ENCODE results near the gene FAM167B. TPM values are rescaled to one million over a fixed set of nuclear protein-coding genes. Genes with fewer than 3 reads are reported as not detected.
A peak's percentile ranks its signal among the peaks of the same experiment; 100 is the strongest.

Gene FAM167B
- total and polyA plus RNA-seq, 4 donors: 3.6 to 11.8 (median 6.7) TPM

DNA sequence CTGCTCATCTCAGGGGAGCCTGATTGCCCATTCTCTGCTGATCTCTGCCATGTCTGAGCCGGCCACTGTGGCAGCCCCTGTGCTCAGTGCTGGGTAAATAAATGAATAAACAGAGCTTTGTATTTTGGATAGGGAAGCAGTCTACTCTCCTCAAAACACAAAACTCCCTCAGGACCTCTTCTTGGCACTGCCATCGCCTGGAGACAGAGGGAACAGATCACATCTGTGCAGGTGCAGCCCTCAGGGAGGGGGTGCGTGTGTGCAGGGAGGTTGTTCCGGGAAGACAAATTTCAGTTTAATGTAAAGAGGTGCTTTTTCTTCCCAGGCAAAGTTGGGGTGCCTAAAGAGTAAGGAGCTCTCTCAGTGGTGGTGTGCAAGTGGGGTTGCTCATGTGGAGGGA lies 7.7 kb upstream of the FAM167B start:
- Histone ChIP-seq H3K4me1 (ENCODE audit: control insufficient read depth in 1 of 2, insufficient read depth in 2 of 2, low read length in 2 of 2) (no peaks in the 10 kb centered on the region), H3K36me3 (ENCODE audit: control insufficient read depth in 1 of 2, insufficient read depth in 2 of 2, low read length in 1 of 2) (no peaks in the 10 kb centered on the region), H3K9me3 (ENCODE audit: control insufficient read depth, low read length) (no peaks in the 10 kb centered on the region), H3K27ac (ENCODE audit: low read depth in 1 of 2, low read length in 2 of 2) (no peak overlapping the region), H3K4me3 (ENCODE audit: low read length in 2 of 2) (no peak overlapping the region), H3K27me3 (ENCODE audit: control insufficient read depth in 1 of 2, insufficient read depth in 2 of 2, low read length in 1 of 2) (no peaks in the 10 kb centered on the region)
- 68 to 75% methylated on average over 4 of the region's 4 CpGs for WGBS, 2 donors
- intact Hi-C loops (cut with DNase I): no loop called here
- DNase-seq (no peak), ATAC-seq (ENCODE audit: low FRiP score) (no peak)

DNA sequence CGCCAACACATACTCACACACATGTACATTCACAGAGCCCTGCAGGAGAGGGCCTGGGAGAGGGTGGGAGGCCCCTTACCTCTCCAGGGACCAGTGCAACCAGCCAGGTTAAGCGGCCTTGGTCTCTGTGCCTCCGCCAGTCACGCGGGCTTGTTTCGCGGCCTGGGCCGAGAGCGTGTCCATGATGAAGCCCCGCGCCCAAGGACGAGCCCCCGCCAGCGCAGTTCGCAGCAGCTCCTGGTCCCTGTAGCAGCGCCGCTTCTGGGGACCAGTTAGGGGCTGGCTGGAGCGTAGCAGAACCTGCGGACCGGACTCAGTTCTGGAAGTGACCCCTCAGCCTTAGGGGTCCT lies 7.3 kb upstream of the FAM167B start:
- Histone ChIP-seq H3K27me3 (ENCODE audit: control insufficient read depth in 1 of 2, insufficient read depth in 2 of 2, low read length in 1 of 2) (no peaks in the 10 kb centered on the region), H3K4me3 (ENCODE audit: low read length in 2 of 2) (no peak overlapping the region), H3K27ac (ENCODE audit: low read depth in 1 of 2, low read length in 2 of 2) (peak overlapping the region in 1 of 2 donors; percentile 1), H3K36me3 (ENCODE audit: control insufficient read depth in 1 of 2, insufficient read depth in 2 of 2, low read length in 1 of 2) (no peaks in the 10 kb centered on the region), H3K9me3 (ENCODE audit: control insufficient read depth, low read length) (no peaks in the 10 kb centered on the region), H3K4me1 (ENCODE audit: control insufficient read depth in 1 of 2, insufficient read depth in 2 of 2, low read length in 2 of 2) (no peaks in the 10 kb centered on the region)
- WGBS, 2 donors: 60 to 69% methylated on average over 20 of the region's 20 CpGs
- intact Hi-C loops (cut with DNase I): no loop called here
- peak in 1 of 2 donors; percentile 78 for DNase-seq
- ATAC-seq (ENCODE audit: low FRiP score): no peak

DNA sequence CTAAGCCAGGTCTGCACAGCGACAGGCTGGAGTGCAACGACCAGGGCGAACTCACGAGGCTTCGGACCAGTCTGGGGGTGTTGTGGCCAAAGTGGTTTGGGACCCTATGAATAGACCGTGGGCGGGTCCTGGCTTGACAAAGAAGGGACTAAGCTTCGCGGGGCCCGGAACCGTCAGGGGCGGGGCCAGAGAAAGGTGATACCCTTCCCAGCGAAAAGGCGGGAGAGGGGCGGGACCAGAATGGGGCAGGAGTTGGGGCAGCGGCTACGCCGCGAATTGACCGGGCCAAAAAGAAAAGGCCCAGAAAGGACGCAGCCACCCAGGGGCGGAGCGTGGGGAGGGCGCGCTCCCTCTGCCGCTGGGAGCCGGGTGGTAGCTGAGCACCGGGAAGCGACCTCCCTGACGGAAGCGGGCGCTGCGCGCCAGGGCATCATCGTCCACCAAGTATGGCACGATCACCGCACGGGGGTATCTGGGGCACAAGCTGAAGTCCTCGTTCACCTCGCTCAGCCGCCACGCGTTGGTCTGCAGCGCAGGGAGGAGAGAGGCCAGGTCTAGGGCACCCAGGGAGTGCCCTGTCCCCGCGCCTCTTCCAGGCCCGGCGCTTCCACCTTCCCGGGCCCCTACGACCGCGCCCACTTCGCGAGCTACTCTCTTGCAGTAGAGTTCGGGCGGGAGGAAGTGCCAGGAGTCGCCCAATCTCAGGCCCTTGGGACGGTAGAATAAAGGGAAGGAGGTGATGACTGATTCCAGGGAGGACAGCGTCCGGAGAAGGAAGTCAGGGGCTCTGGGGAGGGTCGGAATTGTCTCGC lies 6.7 kb upstream of the FAM167B start:
- peak overlapping the region; percentile 39 to 40 for H3K4me3 ChIP-seq (ENCODE audit: low read length in 2 of 2)
- peak; percentile 86 to 92 for DNase-seq
- H3K4me1 ChIP-seq (ENCODE audit: control insufficient read depth in 1 of 2, insufficient read depth in 2 of 2, low read length in 2 of 2): no peaks in the 10 kb centered on the region
- 3% methylated on average over 57 to 62 of the region's 62 CpGs for WGBS, 2 donors
- H3K9me3 ChIP-seq (ENCODE audit: control insufficient read depth, low read length): no peaks in the 10 kb centered on the region
- H3K27ac ChIP-seq (ENCODE audit: low read depth in 1 of 2, low read length in 2 of 2): peak overlapping the region in 1 of 2 donors; percentile 38
- intact Hi-C loops (cut with DNase I): no loop called here
- H3K27me3 ChIP-seq (ENCODE audit: control insufficient read depth in 1 of 2, insufficient read depth in 2 of 2, low read length in 1 of 2): no peaks in the 10 kb centered on the region
- peak; percentile 91 for ATAC-seq (ENCODE audit: low FRiP score)
- H3K36me3 ChIP-seq (ENCODE audit: control insufficient read depth in 1 of 2, insufficient read depth in 2 of 2, low read length in 1 of 2): no peaks in the 10 kb centered on the region

DNA sequence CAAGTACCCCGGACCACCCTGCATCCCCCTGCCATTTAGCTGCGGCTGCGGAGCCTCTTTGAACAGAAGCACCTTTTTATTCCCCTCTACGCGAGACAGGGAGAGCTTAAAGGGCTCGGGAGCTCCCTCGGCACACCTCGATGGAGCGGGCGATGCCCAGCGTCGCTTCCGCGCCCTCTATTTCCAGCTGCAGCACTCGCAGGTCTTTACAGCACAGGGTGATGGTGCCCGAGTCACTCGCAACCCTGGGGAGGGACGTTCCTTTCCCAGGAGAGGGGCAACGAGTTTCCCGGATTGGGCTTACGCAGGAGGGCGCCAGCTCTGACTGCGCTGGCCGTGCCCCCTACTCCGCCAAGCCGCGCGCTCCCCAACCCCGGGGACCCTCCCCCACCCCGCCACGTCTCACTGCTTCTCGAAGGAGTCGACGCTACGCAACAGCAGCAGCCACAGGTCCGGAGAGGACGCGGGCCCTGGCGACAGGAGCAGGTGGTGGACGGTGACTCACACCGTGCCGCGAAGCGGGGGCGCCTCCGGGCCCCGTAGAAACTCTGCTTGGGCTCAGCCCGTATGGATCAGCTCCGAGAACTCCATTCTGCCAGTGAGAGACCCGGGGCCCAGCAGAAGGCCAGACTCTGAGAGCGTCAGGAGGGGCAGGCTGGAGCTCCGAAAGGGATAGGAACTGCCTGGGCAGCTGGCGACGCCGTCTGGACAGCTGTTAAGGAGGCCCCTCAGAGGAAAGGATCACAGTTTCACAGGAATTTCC lies 5.8 kb upstream of the FAM167B start:
- no peaks in the 10 kb centered on the region for H3K27me3 ChIP-seq (ENCODE audit: control insufficient read depth in 1 of 2, insufficient read depth in 2 of 2, low read length in 1 of 2)
- intact Hi-C loops (cut with DNase I): loop anchor here in 1 of 2 donors (1.0 kb wide), 1 partner anchor 19 kb away; the partner anchor contains the start of genes EIF3I and TMEM234
- no peaks in the 10 kb centered on the region for H3K4me1 ChIP-seq (ENCODE audit: control insufficient read depth in 1 of 2, insufficient read depth in 2 of 2, low read length in 2 of 2)
- ATAC-seq (ENCODE audit: low FRiP score) (peak; percentile 77), DNase-seq (peak; percentile 78 to 91)
- peak overlapping the region; percentile 39 to 40 for H3K4me3 ChIP-seq (ENCODE audit: low read length in 2 of 2)
- H3K9me3 ChIP-seq (ENCODE audit: control insufficient read depth, low read length): no peaks in the 10 kb centered on the region
- no peaks in the 10 kb centered on the region for H3K36me3 ChIP-seq (ENCODE audit: control insufficient read depth in 1 of 2, insufficient read depth in 2 of 2, low read length in 1 of 2)
- WGBS, 2 donors: 0 to 1% methylated on average over 55 of the region's 55 CpGs
- peak overlapping the region; percentile 31 to 59 for H3K27ac ChIP-seq (ENCODE audit: low read depth in 1 of 2, low read length in 2 of 2)

DNA sequence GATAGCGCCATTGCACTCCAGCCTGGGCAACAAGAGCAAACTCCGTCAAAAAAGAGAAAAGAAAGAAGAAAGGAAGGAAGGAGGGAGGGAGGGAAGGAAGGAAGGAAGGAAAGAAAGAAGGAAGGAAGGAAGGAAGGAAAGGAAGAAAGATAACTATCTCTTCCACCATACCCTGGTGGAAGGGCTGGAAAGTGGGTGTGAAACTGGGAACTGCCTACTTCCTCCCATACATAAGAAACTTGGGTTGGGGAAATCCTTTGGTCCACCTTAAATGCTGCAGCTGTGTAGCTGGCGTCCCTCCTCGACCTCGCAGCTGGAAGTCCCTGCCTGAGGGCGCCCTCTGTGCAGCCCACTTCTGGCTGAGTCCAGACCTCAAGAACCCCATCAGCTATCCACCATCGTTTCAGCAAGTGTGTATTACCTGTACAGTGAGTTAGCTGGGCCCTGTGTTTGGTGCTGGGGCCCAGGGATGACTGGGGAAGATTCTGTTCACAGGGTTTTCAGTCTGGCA lies 4.6 kb upstream of the FAM167B start:
- ATAC-seq (ENCODE audit: low FRiP score) (no peak), DNase-seq (peak in 1 of 2 donors; percentile 50)
- H3K9me3 ChIP-seq (ENCODE audit: control insufficient read depth, low read length): no peaks in the 10 kb centered on the region
- H3K36me3 ChIP-seq (ENCODE audit: control insufficient read depth in 1 of 2, insufficient read depth in 2 of 2, low read length in 1 of 2): no peaks in the 10 kb centered on the region
- intact Hi-C loops (cut with DNase I): no loop called here
- H3K4me1 ChIP-seq (ENCODE audit: control insufficient read depth in 1 of 2, insufficient read depth in 2 of 2, low read length in 2 of 2): no peaks in the 10 kb centered on the region
- no peak overlapping the region for H3K4me3 ChIP-seq (ENCODE audit: low read length in 2 of 2)
- H3K27ac ChIP-seq (ENCODE audit: low read depth in 1 of 2, low read length in 2 of 2): no peak overlapping the region
- H3K27me3 ChIP-seq (ENCODE audit: control insufficient read depth in 1 of 2, insufficient read depth in 2 of 2, low read length in 1 of 2): no peaks in the 10 kb centered on the region
- 22 to 27% methylated on average over 7 of the region's 7 CpGs for WGBS, 2 donors

DNA sequence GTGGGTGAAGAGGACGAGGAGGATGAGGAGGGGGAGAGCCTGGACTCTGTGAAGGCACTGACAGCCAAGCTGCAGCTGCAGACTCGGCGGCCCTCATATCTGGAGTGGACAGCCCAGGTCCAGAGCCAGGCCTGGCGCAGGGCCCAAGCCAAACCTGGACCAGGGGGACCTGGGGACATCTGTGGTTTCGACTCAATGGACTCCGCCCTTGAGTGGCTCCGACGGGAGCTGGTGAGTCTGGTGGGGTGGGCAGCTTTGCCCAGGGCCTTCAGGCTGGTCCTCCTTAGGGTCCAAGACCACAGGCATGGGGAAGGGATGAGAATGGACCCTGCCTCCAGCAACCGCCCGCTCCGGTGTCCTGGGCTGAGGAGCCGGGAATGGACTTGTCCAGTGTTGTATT lies 430 bp downstream of the FAM167B start:
- H3K27me3 ChIP-seq (ENCODE audit: control insufficient read depth in 1 of 2, insufficient read depth in 2 of 2, low read length in 1 of 2): no peaks in the 10 kb centered on the region
- intact Hi-C loops (cut with DNase I): no loop called here
- ATAC-seq (ENCODE audit: low FRiP score): no peak
- H3K4me3 ChIP-seq (ENCODE audit: low read length in 2 of 2): no peak overlapping the region
- no peaks in the 10 kb centered on the region for H3K36me3 ChIP-seq (ENCODE audit: control insufficient read depth in 1 of 2, insufficient read depth in 2 of 2, low read length in 1 of 2)
- no peaks in the 10 kb centered on the region for H3K4me1 ChIP-seq (ENCODE audit: control insufficient read depth in 1 of 2, insufficient read depth in 2 of 2, low read length in 2 of 2)
- peak in 1 of 2 donors; percentile 49 for DNase-seq
- no peaks in the 10 kb centered on the region for H3K9me3 ChIP-seq (ENCODE audit: control insufficient read depth, low read length)
- no peak overlapping the region for H3K27ac ChIP-seq (ENCODE audit: low read depth in 1 of 2, low read length in 2 of 2)
- 78 to 79% methylated on average over 12 of the region's 12 CpGs for WGBS, 2 donors

DNA sequence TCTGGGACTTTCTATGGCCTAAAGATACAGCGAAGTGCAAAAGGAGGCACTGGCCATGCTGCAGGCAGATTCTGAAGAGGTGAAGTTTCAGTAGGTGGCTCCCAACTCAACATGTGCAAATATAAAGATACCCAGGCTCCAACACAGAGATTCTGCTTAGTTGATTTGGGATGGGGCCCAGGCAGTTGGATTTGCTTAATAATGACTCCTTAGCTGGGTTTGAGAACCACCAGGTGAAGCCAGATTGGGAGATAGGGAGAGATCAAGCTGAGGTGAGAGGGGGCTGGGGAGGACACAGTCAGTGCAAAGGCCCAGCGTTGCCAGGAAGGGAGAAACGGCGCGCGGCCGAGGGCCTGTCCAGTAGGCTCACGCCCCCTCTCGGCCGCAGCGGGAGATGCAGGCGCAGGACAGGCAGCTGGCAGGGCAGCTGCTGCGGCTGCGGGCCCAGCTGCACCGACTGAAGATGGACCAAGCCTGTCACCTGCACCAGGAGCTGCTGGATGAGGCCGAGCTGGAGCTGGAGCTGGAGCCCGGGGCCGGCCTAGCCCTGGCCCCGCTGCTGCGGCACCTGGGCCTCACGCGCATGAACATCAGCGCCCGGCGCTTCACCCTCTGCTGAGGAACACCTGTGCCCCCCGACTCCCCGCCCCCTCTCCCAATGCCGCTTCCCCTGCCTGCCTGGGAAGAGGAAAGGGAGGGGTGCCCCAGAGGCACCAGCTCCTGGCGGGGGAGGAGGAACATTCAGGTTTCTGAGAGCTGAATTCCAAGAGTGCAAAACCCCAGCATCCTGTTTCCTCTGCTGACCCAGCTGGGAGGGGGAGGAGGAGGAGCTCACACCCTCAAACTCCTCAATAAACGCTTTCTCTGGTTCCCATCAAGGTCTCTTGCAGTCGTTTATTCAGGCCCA lies 1.2 kb downstream of the FAM167B start:
- Histone ChIP-seq H3K4me3 (ENCODE audit: low read length in 2 of 2) (no peak overlapping the region), H3K27me3 (ENCODE audit: control insufficient read depth in 1 of 2, insufficient read depth in 2 of 2, low read length in 1 of 2) (no peaks in the 10 kb centered on the region), H3K4me1 (ENCODE audit: control insufficient read depth in 1 of 2, insufficient read depth in 2 of 2, low read length in 2 of 2) (no peaks in the 10 kb centered on the region), H3K27ac (ENCODE audit: low read depth in 1 of 2, low read length in 2 of 2) (no peak overlapping the region), H3K9me3 (ENCODE audit: control insufficient read depth, low read length) (no peaks in the 10 kb centered on the region), H3K36me3 (ENCODE audit: control insufficient read depth in 1 of 2, insufficient read depth in 2 of 2, low read length in 1 of 2) (no peaks in the 10 kb centered on the region)
- whole genome bisulfite sequencing, 2 donors: 17 to 18% methylated on average over 31 of the region's 31 CpGs
- intact Hi-C loops (cut with DNase I): no loop called here
- DNase-seq: peak; percentile 92 to 94
- peak; percentile 82 for ATAC-seq (ENCODE audit: low FRiP score)

DNA sequence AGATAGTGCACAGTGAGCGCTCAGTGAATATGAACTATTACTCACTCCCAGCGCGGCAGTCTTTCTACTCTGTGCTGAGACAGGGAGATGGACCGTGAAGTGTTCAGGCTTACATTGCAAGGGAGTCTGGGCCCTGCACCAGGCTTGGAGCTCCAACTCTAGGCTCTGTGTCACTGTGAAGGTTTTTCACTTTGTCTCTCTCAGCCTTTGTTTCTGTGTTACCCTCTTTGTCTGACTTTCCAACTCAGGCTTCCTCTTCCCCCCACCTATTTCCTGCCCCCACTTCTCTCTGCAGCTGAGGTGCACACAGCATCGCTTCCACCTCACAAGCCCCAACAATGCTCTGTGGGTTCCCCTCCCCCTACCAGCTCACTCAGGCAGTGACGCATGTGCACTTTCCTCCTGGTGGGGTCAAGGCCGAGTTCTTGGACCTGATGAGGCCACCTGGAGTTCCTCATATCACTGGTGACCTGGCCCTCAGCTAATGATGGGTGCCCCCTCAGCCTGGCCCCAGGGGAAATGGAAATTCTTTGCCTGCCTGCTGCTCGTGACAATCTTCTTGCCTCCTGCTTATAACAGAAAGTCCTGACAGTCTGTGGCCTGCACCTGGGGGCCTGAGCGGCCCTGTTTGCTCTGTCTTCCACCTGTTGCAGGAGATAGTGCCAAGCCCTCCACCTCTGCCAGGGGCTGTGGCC lies 3.0 kb downstream of the FAM167B start:
- no peaks in the 10 kb centered on the region for H3K9me3 ChIP-seq (ENCODE audit: control insufficient read depth, low read length)
- ATAC-seq (ENCODE audit: low FRiP score) (no peak), DNase-seq (no peak)
- 78 to 83% methylated on average over 9 of the region's 9 CpGs for WGBS, 2 donors
- no peak overlapping the region for H3K4me3 ChIP-seq (ENCODE audit: low read length in 2 of 2)
- H3K27me3 ChIP-seq (ENCODE audit: control insufficient read depth in 1 of 2, insufficient read depth in 2 of 2, low read length in 1 of 2): no peaks in the 10 kb centered on the region
- H3K27ac ChIP-seq (ENCODE audit: low read depth in 1 of 2, low read length in 2 of 2): no peak overlapping the region
- H3K4me1 ChIP-seq (ENCODE audit: control insufficient read depth in 1 of 2, insufficient read depth in 2 of 2, low read length in 2 of 2): no peaks in the 10 kb centered on the region
- intact Hi-C loops (cut with DNase I): no loop called here
- no peaks in the 10 kb centered on the region for H3K36me3 ChIP-seq (ENCODE audit: control insufficient read depth in 1 of 2, insufficient read depth in 2 of 2, low read length in 1 of 2)

Measured in aorta (tissue), 5 donors.